Measurements from ENCODE around the gene LSM14B.
A peak's percentile ranks its signal among the peaks of the same experiment; 100 is the strongest.
"Not testable (repeated sequence)": the region's sequence is repeated elsewhere in the genome, so short reads cannot be mapped to it uniquely, and the experiment has no call there.

The LSM14B gene

DNA sequence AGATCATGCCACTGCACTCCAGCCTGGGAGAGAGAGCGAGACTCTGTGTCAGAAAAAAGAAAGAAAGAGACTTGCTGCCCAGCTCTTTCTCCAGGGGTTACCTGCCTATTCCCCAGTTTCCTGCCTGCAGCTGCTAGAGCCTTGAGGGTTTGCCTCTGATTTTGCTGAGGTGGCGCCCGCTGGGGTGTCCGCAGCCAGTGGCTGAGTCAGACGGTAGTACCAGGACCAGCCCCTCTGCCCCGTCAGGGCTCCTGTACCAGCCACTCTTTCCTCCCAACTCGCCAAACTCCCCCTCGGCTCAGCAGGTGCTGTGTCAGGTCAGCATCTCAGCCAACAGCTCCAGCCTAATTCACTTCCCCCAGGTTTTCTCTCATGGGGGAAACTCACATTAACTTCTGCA lies 7.4 kb upstream of the LSM14B start:
- DNase-seq: no peak

DNA sequence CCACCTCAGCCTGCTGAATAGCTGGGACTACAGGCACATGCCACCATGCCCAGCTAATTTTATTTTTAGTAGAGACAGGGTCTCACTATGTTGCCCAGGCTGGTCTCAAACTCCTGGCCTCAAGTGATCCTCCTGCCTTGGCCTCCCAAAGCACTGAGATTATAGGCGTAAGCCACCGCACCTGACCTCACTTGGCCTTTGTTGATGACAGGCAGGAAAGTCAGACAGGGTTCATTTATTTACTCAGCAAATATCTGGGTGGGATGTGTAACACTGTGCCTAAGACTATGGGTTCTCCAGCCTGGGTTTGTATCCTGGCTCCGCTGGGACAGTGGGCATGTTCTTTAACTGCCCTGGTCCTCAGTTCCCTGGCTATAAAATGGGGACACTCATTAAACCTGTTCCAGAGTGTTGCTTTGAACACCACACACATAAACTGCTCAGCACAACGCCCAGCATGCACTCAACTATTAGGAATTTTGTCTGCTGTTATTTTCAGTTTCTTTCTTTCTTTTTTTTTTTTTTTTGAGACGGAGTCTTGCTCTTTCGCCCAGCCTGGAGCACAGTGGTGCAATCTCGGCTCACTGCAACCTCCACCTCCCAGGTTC lies 6.4 kb upstream of the LSM14B start:
- not testable (repeated sequence) for DNase-seq

DNA sequence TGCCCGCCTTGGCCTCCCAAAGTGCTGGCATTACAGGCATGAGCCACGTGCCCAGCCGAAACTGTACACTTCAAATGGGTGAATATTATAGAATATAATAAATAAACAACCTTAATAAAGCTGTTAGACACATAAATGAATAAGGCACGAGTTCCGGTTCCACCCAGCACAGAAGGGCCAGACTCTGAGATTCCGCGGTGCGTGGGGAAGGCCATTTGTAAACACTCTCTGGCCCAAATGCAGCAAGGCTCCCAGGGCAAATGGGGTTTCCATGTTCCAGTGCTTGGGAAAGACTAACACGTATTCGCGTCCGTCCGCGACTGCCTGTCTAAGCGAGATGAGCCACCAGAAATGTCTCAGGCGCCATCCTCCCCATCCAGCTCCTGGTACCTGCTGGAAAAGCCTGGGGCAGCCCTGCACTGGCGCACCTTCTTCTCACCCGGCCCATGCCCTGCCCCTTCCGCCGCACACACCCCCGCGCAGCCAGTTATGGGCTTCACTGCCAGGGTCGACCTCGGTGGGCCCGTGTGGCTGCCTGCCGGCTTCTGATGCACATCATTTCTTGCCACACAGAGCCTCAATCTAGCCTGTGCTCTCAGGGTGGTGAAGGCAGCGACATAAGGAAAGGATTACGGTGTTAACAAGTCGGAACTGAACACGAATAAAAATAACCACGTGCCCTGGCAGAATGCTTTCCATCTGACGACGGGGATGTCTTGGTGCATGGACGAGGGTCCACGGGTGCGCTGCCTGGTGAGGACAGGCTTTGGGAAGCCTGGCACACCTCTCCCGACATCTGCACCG lies 5.5 kb upstream of the LSM14B start:
- no peak for DNase-seq

DNA sequence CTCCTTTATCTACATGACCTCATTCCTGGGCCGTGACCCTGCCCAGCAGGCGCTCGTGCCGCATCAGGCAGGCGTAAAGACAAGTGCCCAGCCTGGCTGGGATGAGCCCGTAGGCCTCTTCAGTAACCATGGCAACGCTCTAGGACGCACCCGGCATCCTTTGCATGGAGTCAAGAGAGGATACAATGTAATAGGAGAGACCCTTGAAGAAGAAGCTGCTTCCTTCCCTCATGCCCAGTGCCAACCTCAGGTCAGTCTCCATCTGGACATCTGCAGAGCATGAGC lies 5.0 kb upstream of the LSM14B start:
- no peak for DNase-seq

DNA sequence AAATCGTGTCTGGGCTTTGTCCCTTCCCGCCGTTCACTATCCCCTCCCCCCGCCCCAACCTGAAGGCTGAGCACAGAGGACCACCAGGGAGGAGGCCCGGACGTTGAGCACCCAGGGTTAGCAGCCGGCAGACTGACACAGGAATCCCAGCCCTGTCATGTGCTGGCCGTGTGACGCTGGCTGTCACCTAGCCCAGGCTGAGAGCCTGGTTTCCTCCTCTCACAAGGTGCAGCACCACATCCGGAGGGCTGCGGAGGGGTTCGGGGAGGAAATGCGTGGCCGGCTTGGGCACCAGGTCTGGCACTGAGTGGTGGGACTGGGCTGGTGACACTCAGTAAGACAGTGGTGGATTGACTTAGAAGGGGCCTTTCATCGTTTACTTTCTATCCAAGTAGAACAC lies 4.6 kb upstream of the LSM14B start:
- DNase-seq: no peak

DNA sequence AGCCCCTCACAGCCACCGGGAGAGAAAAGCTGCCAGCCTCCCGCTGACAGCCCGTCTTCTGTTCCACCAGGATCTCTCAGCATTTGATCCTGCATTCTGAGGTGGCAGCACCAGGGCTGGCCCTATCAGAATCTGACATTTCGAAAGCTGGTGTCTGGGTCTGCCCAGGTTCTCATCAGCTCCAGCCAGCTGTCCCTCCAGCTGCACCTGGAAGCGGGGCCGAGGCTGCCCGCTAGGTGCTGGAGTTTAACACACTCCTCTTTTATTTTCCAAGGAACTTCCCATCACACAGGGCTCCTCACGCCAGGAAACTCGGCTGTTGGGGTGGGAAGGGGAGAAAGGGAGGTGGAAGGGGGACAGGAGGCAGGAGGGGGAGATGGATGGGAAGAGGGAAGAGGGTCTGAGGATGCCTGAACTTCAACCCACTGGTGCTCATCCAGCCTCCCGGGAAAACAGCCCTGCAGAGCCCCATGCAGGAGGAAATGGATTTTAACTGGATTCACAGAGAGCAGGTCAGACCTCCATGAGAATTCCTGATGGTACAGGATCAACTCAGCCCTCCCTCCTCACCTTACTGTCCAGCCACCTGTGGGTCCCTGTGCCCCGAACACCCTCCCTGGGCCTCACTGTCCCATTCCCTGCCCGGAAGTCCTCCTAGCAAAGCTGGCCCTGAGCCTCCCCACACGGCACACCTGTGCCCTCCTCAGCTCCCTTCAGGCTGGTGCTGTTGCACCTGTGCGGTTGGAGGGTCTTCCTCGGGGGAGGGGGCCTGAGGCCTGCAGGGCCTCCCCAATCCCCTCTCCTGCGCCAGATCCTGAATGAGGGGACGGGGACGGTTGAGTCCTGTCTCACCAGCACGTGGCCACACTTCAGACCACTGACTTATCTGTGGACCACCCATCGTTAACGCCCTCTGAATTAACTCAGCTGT lies 3.9 kb upstream of the LSM14B start:
- DNase-seq: no peak

DNA sequence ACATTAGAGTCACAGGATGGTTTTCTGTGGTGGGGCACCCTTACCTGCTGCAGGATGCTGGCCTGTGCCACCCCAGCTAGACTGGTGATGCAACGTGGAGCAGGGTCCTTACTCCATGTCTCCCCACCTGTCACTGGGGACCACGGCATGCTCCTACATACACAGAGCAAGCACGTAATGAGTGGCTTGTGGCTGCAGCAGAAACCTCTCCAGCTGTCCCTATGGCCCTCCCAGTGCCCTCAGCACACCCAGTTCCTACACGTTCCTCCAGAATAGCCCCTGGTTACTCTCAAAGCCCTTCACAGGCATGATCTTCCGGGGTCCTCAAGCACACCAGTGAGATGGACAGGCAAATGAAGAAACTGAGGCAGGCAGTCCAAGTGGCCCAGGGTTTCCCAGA lies 3.2 kb upstream of the LSM14B start:
- DNase-seq: no peak

DNA sequence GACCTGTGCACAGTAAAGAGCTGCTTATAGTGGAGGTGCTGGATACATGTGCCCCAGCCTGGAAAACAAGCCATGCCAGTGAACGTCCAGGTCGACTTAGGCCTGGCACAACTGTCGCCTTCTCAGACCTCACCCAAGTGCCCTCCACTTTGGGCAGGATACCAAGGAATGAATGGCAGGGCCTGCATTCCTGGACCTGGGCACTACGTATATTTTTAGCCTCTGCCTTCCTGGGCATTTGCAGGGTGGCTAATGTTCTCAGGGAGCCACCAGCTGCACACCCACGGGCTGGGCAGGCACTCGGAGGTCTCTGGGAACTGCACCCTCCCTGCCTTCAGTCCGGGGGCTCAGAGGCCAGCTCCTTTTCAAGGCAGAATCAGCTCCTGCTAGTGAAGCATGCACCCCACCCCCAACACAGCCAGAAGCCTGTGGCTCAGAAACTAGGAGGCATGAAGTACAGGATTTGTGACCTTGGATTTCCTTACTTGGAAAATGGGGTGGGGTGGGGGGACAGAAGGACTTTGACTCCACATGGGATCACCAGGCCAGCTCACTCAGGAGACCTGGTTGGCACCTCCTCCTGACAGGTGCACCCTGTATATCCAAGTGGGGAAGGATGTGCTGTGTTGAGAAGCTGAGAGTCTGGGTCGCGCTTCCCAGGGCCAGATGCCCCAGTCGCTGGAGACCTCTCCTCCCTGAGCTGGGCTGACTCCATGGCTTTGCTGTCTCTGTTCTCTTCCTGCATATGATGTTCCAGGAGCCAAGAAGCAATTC lies 2.5 kb upstream of the LSM14B start:
- DNase-seq: no peak

DNA sequence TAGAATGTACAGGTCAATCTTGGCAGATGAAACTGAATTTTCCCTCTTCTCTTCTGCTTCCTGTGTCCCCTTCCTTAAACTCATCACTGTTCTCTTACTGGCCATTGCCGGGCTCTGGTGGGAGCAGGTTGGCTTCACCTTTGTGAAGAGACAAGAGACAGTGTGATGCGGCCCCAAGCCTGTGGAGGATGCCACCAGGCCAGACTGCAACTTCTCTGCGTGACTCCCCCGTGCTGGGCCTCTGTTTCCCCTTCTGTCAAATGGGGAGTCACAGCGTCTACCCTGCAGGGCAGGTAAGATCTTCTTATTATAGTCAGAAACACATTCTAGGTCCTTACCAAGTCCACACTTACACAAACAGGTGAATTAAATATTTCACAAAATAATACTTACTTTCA lies 1.9 kb upstream of the LSM14B start:
- DNase-seq: no peak

DNA sequence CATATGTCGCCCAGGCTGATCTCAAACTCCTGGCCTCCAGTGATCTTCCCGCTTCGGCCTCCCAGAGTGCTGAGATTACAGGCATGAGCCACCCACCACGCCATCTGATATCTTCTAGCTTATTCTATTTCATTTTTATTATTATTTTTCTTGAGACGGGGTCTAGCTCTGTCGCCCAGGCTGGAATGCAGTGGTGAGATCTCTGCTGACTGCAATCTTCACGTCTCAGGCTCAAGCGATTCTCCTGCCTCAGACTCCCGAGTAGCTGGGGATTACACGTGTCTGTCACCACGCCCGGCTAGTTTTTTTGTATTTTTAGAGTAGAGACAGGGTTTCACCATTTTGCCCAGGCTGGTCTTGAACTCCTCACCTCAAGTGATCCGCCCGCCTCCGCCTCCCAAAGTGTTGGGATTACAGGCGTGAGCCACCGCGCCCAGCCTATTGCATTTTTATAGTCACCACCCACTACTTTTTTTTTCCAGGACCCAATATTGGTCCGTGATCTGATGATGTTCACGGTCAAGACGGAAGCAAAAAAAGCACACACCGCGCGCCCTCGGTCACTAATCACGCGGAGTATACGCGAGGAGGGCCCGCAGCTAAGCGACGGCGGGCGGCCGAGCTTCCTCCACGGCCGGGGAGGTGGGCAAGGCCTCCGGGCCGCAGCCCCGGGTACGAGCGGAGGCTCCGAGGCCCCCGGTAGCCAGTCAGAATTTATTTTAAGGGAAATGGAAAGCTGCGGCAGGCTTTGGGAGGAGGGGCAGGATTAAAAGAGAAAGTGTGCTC lies 1.1 kb upstream of the LSM14B start:
- DNase-seq: no peak

DNA sequence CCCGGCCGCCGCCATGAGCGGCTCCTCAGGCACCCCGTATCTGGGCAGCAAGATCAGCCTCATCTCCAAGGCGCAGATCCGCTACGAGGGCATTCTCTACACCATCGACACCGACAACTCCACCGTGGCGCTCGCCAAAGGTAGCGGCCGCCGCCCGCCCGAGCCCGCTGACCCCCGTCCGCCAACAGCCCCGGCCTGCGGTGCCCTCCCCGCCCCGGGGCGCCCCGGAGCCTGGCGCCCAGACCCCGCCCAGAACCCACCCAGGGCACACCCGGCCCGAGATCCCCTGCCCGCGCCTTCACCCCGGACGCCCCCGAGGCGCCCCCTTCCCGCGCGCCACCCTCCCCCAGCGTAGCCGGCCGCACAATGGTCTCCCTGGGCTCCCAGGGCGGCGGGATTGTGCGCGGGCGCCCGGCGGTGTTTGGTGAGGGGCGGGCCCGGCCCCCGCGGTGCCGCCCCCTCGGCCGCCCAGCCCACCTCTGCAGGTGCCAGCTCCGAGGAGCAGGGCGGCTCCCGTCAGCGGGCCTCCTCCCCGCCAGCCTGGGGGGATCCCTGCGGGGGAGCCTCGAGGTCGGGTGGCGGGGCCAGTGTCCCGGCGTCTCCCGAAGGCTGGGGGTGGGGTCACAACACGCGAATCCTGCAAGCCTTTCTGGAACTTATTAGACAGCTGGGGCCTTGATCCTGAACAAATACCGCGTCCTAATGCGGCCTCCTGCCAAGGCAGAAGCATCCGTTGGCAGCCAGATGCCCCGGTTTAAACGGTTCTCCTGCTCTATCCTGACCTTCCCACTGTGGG lies 577 bp downstream of the LSM14B start:
- peak; percentile 70 to 78 for DNase-seq

DNA sequence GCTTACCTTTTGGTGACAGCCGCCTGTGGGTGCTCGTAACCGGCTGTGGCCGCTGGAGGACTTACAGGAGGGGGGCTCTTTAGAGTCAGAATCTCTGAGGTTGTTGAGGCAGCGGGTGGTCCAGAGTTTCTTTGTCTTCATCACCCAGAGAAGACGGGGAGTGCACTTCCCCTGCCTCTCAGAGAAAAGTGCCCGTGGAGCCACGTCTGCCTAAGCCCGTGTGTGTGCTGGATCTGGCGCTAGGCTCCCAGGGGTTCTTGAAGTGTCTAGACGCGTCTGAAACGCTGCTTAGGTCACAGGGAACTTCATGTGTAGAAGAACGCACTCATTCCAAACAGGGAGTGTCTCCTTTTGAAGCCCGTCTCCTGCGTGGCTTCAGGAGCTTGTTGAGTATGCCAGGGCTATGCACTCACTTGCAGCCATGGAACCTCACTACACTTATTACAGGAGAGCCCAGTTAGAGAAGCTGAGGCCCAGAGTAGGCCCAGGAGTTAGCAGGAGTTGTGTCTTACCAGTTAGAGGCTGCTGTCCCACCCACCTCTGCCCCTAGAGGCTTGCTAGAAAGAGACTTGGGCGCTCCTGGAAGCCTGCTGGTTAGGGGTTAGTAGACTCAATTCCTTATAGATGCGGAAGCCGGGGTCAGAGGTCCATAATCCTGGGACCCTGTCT lies 1.3 kb downstream of the LSM14B start:
- no peak for DNase-seq

DNA sequence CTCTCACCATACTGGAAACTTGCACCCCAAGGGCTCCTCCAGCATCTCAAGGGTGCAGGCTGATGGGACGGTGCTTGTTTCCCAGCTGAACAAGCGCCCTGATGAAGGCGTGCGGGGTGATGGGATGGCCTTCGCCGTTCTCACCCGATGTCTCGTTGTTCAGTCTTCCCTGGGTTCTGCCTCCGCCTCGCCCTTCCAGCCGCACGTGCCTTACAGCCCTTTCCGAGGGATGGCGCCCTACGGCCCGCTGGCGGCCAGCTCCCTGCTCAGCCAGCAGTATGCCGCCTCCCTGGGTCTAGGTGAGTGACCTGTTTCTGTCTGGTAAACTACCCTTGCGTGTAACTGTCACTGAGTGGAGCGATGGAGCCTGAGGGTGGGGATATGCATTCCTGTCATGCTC lies 3.9 kb downstream of the LSM14B start:
- no peak for DNase-seq

DNA sequence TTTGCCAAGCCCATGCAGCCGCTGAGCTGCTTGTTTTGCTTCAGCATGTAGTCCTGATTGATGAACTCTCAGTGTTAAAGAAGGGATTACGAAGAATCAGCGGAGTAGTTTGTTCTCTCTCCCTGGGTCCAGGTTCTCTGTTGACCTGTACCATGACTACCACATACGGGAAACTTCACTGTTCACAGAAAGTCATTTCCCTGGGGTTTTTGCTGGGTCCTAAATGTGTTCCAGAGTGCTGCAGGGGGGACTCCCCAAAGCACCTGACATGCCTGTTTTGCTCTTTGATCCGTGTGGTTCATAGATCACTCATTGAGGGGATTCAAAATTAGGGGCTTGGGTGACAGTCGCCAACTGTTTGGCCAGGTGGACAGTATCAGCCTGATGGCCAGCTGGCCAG lies 5.5 kb downstream of the LSM14B start:
- DNase-seq: no peak

DNA sequence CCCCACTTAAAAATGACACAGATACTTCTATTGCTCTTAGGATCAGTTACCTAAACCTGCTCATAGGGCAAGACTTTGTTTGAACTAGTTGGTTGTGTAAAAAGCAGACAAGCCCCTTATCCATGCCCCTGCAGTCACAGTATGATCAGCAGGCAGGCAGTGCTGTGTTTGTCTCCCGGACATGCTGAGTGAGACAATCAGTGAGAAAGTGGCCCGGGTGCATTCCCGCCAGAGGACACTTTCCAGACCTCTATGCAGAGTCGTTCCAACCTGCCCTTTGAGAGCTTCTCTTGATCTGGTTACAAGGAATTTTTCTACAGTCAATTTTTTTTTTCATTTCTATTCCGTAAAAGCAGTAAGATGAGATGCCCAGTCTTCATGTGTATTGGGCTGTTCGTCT lies 6.2 kb downstream of the LSM14B start:
- no peak for DNase-seq

DNA sequence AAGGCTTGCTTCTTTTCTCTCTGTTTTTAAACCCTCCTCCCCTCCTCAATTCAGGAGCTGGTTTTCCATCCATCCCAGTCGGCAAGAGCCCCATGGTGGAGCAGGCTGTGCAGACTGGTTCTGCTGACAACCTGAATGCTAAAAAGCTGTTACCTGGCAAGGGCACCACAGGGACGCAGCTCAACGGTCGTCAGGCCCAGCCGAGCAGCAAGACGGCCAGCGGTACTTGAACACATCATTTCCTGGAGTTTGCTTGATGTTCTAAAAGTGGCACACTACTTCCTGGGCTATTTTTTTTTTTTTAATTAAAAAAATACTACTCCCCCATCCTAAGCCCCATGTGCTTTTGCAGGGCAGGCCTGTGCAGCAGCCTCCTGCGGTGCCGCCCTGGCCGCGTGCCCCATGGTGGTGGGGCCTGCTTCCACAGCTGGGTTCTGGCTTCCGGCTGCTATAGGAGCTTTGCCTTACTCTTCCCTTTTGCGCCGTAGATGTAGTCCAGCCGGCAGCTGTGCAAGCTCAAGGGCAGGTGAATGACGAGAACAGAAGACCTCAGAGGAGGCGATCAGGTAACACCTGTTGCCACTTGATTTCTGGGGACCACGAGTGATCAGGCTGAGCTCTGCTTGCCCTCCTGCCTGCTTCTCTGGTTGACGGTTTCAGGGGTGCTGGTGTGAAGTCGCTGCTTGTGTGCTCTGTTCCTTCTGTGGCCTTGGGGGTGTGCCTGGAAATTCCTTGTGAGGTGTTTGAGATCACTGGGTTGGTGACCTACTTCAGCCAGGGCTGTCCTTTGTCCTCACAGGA lies 7.7 kb downstream of the LSM14B start:
- peak in 1 of 2 experiments; percentile 17 for DNase-seq

DNA sequence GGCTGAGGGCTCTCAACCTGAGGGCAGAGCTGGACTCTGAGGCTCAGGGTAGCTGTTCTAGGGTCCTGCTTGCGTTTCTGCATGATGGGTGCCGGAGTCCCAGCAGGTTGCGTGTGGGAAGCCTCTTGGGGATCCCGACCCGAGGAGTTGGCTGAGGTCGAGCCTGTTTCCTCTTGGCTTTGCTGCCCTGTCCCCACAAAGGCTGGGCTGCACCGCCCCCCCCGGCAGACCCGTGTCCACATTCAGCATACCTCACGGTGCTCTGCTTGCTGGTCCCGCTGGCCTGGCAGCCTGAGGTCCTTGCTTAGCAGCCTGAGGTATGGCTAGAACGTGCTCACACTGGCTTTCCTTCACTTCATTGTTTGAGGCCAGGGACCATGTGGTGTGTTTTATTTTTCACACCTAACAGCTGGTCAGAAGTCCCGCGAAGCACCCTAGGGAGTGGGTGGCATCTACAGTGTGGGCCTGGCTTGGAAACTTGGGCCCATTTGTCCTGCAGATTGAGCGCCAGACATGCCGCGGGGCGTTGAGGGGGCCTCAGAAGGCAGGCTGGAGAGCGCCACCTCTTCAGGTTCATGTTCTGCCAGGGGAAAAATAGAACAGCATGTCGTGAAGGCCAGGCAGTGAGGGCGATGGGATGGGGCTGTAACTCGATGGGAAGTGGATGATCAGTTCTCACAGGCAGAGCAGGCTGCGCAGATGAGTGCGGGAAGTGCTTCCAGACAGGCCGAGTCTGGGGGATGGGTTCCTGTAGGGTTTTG lies 9.5 kb downstream of the LSM14B start:
- no peak for DNase-seq

DNA sequence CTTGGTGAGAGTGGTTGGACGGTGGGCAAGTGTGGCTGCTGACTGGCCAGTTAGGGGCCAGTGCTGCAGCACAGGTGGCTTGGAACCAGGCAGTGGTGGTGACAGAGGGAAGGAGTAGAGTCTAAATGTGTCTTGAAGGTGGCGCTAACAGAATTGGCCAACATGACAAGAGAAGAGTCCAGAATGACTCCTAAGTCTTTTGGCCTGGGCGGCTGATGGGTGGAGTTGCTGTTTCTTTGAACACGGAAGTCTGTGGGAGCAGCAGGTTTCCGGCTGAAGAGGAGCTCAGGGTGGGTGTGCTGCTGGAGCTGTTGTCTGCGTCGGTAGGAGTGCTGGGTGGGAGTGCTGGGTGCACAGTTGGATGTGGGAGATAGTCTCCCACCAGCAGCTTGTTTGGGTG lies 10.1 kb downstream of the LSM14B start:
- no peak for DNase-seq
